ENCODE data around the gene CASD1. TPM values are rescaled to one million over a fixed set of nuclear protein-coding genes. Genes with fewer than 3 reads are reported as not detected.

The CASD1 gene
- polyA plus RNA-seq, result 9.8 TPM

DNA sequence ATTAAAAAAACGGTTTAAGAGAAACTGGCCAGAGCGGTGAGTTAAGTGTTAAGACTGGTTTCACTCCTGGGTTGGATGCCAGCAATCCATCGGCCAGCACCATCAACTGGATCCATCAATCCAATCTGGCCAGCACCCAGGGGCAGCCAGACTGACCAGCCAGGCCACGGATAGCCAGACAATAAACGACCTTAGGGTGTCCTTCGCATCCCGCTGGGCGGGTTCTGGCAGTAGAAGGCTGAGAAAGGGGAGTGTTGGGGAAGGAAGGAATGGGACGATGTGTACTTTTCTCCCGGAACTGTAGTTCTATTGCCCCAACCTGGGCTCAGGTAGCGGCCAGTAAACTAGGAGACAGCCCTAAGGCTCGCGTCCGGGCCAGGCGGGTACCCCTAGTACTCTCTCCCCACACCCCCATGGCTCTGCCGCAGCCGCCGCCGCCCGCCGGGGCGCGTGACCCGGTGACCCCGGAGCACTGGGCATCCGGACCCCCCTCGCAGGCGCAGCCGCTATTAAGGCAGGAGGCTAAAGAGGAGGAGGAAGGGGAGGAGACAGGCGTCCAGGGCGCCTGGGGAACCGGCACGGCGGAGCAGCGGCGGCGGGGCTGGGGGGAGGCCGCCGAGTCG lies at the start of gene CASD1:
CASD1 (plus strand) TSS at position 546 of the 623 bp plus-strand sequence. CDS start 276 bp downstream, outside the sequence.
- no peaks in the 10 kb centered on the region for H3K27me3 Mint-ChIP-seq
- no peaks in the 10 kb centered on the region for H3K9me3 Mint-ChIP-seq
- peak within 1 kb of the TSS in 3 of 4 donors; percentile 88 to 97 (median 93) for H3K4me3 Mint-ChIP-seq
- H3K4me1 Mint-ChIP-seq, result peaks cover 26 to 36% (median 29%) of the 10 kb centered on the region in 3 donors
- no peaks in the 10 kb centered on the region for H3K36me3 Mint-ChIP-seq
- H3K27ac Mint-ChIP-seq, result peak within 1 kb of the TSS in 2 of 3 donors; percentile 95 to 98

DNA sequence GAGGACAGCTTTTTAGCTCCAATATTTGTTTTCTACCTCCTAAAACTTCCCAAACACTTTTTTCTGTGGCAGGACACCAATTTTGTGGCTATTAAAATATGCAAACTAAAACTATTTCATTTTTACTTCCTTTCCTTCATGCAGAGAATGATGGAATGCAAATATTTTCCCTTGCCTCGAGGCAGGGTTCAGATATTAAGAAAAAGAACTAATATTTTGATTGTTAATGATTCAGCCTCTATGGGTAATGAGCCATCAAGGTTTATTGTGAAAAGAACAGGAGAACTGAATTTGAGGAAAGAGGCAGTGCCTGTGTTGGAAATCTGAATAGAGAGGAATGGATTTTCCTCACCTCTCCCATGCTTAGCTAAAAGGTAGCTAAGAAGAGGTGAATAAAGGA lies 43.1 kb upstream of the CASD1 start:
- no peaks in the 10 kb centered on the region for H3K36me3 Mint-ChIP-seq
- no peak overlapping the region for H3K4me3 Mint-ChIP-seq
- no peaks in the 10 kb centered on the region for H3K4me1 Mint-ChIP-seq
- H3K27me3 Mint-ChIP-seq, result peaks cover 2% of the 10 kb centered on the region
- peaks cover 0 to 9% (median under 1%) of the 10 kb centered on the region in 3 donors for H3K9me3 Mint-ChIP-seq
- H3K27ac Mint-ChIP-seq, result no peak overlapping the region

DNA sequence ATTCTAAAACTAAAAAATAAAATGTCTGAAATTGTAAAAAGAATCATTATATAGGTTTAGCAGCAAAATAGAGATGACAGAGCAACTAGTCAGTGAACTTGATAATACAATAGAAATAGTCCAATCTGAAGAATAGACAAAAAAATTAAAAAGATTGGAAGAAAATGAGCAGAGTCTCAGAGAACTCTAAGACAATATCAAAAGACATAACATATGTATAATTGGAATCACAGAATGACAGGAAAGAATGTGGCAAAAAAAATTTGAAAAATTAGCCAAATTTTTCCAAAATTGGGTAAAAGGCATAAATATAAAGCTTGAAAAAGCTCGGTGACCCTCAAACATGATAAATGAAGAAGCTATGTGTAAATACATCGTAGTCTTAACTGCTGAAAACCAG lies 38.0 kb upstream of the CASD1 start:
- H3K4me1 Mint-ChIP-seq, result no peaks in the 10 kb centered on the region
- H3K36me3 Mint-ChIP-seq, result no peaks in the 10 kb centered on the region
- peaks cover 5% of the 10 kb centered on the region for H3K27me3 Mint-ChIP-seq
- H3K9me3 Mint-ChIP-seq, result peaks cover 0 to 8% (median 3%) of the 10 kb centered on the region in 3 donors
- no peak overlapping the region for H3K27ac Mint-ChIP-seq
- no peak overlapping the region for H3K4me3 Mint-ChIP-seq

DNA sequence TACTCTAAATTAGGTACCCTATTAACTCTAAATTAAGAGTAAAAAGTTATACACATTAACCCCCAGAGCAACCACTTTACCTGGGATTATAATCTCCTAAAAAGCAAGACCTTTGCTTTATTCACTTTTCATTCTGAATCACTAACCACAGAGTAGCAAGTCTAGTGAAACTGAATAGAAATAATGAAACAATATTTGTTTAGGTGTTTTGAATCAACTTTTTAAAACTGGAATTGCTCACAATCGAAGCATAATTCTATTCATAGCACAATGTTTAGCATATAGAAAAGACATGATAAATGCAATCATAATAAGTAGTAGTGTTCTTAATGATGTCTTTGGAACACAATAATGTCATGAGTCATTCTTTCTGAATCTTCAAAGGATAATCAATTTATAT lies 37.0 kb upstream of the CASD1 start:
- H3K9me3 Mint-ChIP-seq, result peaks cover 0 to 8% (median 3%) of the 10 kb centered on the region in 3 donors
- H3K36me3 Mint-ChIP-seq, result no peaks in the 10 kb centered on the region
- H3K4me3 Mint-ChIP-seq, result no peak overlapping the region
- no peaks in the 10 kb centered on the region for H3K4me1 Mint-ChIP-seq
- H3K27ac Mint-ChIP-seq, result no peak overlapping the region
- peaks cover 3% of the 10 kb centered on the region for H3K27me3 Mint-ChIP-seq

DNA sequence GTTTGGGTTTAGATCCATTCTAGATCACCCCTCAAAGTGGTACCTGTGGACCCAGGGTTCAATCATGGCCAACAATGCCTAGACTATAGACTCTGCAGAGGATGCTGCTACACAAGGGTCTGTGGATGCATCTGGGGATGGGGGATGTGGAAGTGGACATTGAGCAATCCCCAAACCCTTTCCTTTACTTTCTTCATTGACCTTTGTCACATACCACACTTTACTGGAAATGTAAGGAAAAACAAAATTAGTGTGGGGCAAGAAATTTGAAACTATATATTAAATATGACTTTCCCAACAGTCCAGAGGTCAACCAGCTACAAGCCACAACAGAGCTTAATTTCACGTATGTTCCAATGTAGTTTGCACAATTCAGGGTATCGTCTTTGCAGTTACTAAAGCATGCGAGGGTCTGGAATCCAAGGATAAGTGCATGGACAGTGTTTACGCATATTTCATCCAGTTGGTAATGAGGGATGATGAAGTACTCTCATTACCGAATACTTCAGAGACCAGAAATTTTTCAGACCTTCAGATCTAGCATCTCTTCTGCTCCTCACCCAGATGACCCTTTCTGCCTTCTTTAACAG lies 33.3 kb upstream of the CASD1 start:
- no peak overlapping the region for H3K27ac Mint-ChIP-seq
- H3K27me3 Mint-ChIP-seq, result peaks cover 6% of the 10 kb centered on the region
- peaks cover 0 to 5% (median 5%) of the 10 kb centered on the region in 3 donors for H3K9me3 Mint-ChIP-seq

DNA sequence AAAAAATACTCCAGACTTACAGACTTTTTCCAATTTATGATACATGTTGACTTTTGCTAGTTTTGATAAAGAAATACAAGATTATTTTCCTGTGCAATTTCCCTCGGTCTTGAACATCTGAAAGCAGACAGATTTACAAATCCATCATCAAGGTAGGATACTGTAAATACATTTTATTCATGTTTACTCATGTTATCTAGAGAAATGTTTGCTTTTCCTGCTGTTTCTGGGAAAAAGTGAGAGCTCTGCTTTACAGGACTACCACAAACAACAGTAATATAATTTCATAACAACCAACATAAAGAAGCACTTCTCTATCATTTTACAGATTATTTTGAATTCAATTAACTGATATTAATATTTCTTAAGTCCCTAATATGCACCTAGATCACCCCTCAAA lies 31.7 kb upstream of the CASD1 start:
- Mint-ChIP-seq H3K9me3 (peaks cover 0 to 2% (median 0%) of the 10 kb centered on the region in 3 donors), H3K27me3 (peaks cover 6% of the 10 kb centered on the region), H3K4me1 (no peaks in the 10 kb centered on the region), H3K36me3 (no peaks in the 10 kb centered on the region), H3K27ac (no peak overlapping the region), H3K4me3 (no peak overlapping the region)

More for the DNA sequence above, 33.3 kb upstream of the CASD1 start:
- Mint-ChIP-seq H3K4me3 (no peak overlapping the region), H3K4me1 (no peaks in the 10 kb centered on the region), H3K36me3 (no peaks in the 10 kb centered on the region)

DNA sequence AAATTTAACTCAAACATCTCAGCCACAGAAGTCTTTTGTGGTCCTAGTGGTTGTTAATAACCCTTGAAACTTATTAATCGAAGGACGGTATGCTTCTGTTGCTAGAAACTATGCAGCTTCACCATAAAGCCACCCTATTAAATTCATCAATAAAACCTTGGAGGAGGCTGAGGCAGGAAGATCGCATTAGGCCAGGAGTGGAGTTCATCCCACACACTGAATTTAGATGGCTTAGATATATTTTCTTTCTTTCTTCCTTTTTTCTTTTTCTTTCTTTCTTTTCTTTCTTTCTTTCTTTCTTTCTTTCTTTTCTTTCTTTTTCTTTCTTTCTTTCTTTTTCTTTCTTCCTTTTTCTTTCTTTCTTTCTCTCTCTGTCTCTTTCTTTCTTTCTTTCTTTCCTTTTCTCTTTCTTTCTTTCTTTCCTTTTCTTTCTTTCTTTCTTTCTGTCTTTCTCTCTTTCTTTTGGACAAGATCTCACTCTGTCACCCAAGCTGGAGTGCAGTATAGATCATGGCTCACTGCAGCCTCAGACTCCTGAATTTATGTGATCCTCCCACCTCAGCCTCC lies 30.9 kb upstream of the CASD1 start:
- H3K9me3 Mint-ChIP-seq, result peaks cover 0 to 2% (median 0%) of the 10 kb centered on the region in 3 donors
- no peaks in the 10 kb centered on the region for H3K36me3 Mint-ChIP-seq
- no peak overlapping the region for H3K4me3 Mint-ChIP-seq
- no peaks in the 10 kb centered on the region for H3K4me1 Mint-ChIP-seq
- H3K27me3 Mint-ChIP-seq, result peaks cover 4% of the 10 kb centered on the region
- H3K27ac Mint-ChIP-seq, result no peak overlapping the region

DNA sequence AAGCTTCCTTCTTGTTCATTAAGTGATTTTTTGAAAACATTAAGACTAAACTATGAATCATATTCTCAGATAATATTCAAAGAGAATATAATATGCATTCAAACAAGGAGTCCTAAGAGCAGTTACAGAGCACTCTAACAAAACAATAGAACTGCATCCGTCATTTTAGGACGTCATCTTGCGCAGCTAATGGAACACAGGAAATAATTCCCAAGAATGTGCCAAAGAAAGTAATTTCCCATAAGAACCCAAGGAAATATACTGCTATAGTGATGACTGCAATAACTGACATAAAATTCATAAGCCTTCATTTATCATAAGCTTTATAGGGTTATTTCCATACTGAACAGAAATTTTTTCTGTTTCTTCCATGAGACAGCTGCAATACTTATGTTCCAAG lies 28.3 kb upstream of the CASD1 start:
- no peak overlapping the region for H3K4me3 Mint-ChIP-seq
- H3K27ac Mint-ChIP-seq, result no peak overlapping the region
- H3K36me3 Mint-ChIP-seq, result no peaks in the 10 kb centered on the region
- peaks cover 7% of the 10 kb centered on the region for H3K27me3 Mint-ChIP-seq
- H3K9me3 Mint-ChIP-seq, result peaks cover 0 to 4% (median 0%) of the 10 kb centered on the region in 3 donors
- no peaks in the 10 kb centered on the region for H3K4me1 Mint-ChIP-seq

DNA sequence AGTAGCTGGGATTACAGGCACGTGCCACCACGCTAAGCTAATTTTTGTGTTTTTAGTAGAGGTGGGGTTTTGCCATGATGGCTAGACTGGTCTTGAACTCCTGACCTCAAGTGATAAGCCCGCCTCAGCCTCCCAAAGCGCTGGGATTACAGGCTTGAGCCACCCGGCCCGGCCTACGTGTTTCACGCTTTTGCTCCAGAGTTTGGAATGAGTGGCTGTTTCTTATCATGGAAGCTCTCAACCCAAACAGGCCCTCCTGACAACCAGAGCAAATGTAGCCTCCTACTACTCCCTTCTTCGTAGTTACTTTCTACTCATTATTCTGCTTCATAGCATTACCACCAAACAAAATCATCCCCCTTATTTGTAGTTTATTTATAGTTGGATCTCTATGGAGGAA lies 26.8 kb upstream of the CASD1 start:
- peaks cover 7% of the 10 kb centered on the region for H3K27me3 Mint-ChIP-seq
- no peak overlapping the region for H3K27ac Mint-ChIP-seq

DNA sequence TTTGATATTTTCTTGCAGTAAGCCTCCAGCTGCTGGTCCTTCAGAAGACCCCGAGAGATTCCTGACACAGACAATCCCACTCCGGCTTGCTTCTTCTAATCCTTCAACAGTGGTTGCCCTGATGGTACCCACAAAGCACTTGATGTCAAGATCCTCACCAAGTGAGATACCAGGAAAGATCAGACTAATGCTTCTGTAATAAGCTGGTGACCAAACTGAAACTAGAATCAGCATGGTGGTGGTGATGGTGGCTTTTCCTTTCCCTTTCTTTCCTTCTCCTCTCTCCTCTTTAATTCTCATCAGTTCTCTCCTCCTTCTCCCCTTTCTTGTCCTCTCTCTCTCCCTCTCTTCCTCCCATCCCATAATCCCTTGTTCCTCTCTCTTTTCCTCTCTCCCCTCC lies 25.8 kb upstream of the CASD1 start:
- H3K4me1 Mint-ChIP-seq, result no peaks in the 10 kb centered on the region
- peak overlapping the region in 1 of 3 donors; percentile 63 for H3K27ac Mint-ChIP-seq
- no peak overlapping the region for H3K4me3 Mint-ChIP-seq
- H3K9me3 Mint-ChIP-seq, result peaks cover 0 to 7% (median 0%) of the 10 kb centered on the region in 3 donors
- H3K36me3 Mint-ChIP-seq, result no peaks in the 10 kb centered on the region
- peaks cover 7% of the 10 kb centered on the region for H3K27me3 Mint-ChIP-seq

More for the DNA sequence above, 26.8 kb upstream of the CASD1 start:
- Mint-ChIP-seq H3K9me3 (peaks cover 0 to 6% (median 0%) of the 10 kb centered on the region in 3 donors), H3K4me1 (no peaks in the 10 kb centered on the region), H3K36me3 (no peaks in the 10 kb centered on the region), H3K4me3 (no peak overlapping the region)

DNA sequence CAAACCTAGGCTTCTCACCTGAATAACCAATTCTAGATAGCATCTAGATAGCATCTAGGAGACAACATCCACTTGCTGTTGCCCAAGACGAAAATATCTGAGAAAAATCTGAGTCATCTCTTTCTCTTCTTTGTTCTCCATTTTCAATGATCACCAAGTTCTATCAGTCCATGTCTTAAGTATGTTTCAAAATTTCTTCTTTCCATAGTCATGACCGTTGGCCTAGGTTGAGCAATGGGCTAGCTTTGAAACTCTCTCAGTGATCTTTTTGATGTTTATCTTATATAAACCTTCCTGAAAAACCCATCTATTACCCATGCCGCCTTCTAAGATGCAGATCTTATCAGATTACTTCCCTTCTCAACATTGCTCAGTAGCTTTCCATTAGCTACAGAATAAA lies 23.4 kb upstream of the CASD1 start:
- H3K27me3 Mint-ChIP-seq, result peaks cover 8% of the 10 kb centered on the region
- peaks cover 0 to 5% (median 0%) of the 10 kb centered on the region in 3 donors for H3K9me3 Mint-ChIP-seq
- no peak overlapping the region for H3K4me3 Mint-ChIP-seq
- no peaks in the 10 kb centered on the region for H3K4me1 Mint-ChIP-seq
- no peak overlapping the region for H3K27ac Mint-ChIP-seq
- no peaks in the 10 kb centered on the region for H3K36me3 Mint-ChIP-seq

DNA sequence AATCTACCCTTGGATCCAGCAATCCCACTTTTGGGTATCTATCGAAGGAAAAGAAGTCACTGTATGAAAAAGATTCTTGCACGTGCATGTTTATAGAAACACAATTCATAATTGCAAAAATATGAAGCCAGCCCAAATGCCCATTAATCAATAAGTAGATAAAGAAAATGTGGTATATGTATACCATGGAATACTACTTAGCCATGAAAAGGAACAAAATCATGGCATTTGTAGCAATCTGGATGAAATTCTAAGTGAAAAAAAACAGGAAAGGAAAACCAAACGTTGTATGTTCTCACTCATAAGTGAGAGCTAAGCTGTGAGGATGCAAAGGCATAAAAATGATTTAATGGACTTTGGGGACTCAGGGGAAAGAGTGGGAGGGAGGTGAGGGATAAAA lies 18.2 kb upstream of the CASD1 start:
- no peak overlapping the region for H3K27ac Mint-ChIP-seq
- peaks cover 0 to 3% (median 0%) of the 10 kb centered on the region in 3 donors for H3K9me3 Mint-ChIP-seq

DNA sequence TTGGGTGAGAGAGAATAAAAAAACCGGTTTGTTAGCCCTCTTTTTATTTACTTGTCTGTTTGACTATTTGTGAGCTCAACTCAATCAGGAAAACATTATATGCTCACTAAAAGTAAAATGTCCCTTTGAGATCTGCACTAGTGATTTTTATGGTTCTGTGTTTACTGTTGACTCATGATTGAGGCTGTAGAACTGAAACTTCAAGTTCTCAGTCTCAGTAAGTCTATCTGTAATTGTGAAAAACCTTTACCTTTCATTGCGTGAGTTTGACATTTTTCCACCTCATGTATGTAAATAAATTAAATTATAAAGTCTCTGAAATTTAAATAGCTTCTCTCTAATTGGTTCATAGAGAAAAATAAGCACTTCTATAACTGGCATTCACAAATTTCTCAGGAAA lies 17.0 kb upstream of the CASD1 start:
- H3K27ac Mint-ChIP-seq, result no peak overlapping the region
- peaks cover 0 to 3% (median 0%) of the 10 kb centered on the region in 3 donors for H3K9me3 Mint-ChIP-seq
- H3K36me3 Mint-ChIP-seq, result no peaks in the 10 kb centered on the region
- H3K4me3 Mint-ChIP-seq, result no peak overlapping the region
- H3K4me1 Mint-ChIP-seq, result no peaks in the 10 kb centered on the region
- peaks cover 15% of the 10 kb centered on the region for H3K27me3 Mint-ChIP-seq

More for the DNA sequence above, 18.2 kb upstream of the CASD1 start:
- H3K4me1 Mint-ChIP-seq, result no peaks in the 10 kb centered on the region
- H3K27me3 Mint-ChIP-seq, result peaks cover 7% of the 10 kb centered on the region
- H3K36me3 Mint-ChIP-seq, result no peaks in the 10 kb centered on the region
- H3K4me3 Mint-ChIP-seq, result no peak overlapping the region

DNA sequence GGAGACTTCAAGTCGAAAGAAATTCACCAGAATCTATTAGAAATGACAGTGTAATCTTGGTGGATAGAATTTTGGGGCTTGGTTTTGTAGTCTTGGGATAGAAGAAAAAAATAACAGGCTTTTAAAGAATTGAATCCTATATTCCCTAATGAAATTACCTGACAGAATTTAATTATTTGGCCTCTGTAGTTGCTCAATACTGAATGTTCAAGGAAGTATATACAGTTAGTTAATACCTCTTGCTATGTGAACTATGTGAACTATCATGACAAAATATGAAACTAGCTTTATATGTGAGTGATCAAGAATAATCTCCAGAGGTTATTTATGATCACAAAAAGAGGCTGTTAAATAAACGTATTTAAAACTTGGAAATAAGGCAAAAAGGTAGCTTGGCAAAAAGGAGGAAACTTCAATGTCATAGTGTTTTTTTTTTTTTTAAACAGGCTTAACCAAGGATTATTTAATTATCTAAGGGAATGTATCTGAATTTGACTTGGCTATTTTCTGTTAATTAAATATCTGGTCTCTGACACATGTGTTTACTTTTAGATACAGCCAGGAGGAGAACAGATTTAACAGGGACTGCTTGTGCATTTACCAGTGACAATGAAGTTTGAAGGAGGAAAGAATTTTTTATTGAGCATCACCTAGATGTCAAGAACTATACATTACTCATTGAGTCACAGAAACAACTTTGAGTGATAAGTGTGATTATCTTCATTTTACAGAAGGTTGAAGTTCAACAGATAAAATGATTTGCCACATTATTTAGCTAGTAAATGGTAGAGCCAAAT lies 11.5 kb upstream of the CASD1 start:
- H3K4me1 Mint-ChIP-seq, result peaks cover 0 to 1% (median 0%) of the 10 kb centered on the region in 3 donors
- H3K4me3 Mint-ChIP-seq, result no peak overlapping the region
- no peak overlapping the region for H3K27ac Mint-ChIP-seq
- peaks cover 0 to 2% (median 0%) of the 10 kb centered on the region in 3 donors for H3K9me3 Mint-ChIP-seq
- peaks cover 11% of the 10 kb centered on the region for H3K27me3 Mint-ChIP-seq
- H3K36me3 Mint-ChIP-seq, result no peaks in the 10 kb centered on the region

DNA sequence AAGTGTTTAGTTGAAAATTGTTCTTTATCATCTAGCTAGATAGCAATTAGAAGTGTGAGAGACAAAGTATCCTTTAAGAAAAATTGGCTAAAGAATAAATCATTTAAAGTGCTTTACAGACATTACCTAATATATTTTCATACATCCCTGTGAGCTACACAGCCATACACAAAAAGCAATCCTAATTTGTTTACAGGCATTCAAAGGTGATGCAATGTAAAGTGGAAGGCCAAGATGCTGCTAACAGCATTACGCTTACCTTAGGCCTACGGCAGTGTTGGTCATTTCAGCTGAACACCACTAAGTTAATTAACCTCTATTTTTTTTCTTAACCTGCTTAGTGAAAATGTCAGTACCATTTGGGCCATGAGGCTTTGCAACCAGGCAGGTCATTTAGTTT lies 10.7 kb upstream of the CASD1 start:
- peaks cover 0 to 1% (median 0%) of the 10 kb centered on the region in 3 donors for H3K4me1 Mint-ChIP-seq
- H3K9me3 Mint-ChIP-seq, result peaks cover 0 to 2% (median 0%) of the 10 kb centered on the region in 3 donors
- no peak overlapping the region for H3K27ac Mint-ChIP-seq
- H3K4me3 Mint-ChIP-seq, result no peak overlapping the region
- peaks cover 11% of the 10 kb centered on the region for H3K27me3 Mint-ChIP-seq
- H3K36me3 Mint-ChIP-seq, result no peaks in the 10 kb centered on the region
